ENCODE results near the gene SMIM15. TPM values are rescaled to one million over a fixed set of nuclear protein-coding genes. Genes with fewer than 3 reads are reported as not detected.

Gene SMIM15
- total RNA-seq, 1 experiment from 2014 or later, result 39.6 TPM

- H3K9me2 ChIP-seq (replicated peaks; ENCODE audit: insufficient read depth, low read length), result no peaks in the 10 kb centered on the region
- no peaks in the 10 kb centered on the region for H4K20me1 ChIP-seq (ENCODE audit: insufficient read depth, low read depth, low read length)
- H3K9ac ChIP-seq (ENCODE audit: low read length), result no peak overlapping the region
- no peaks in the 10 kb centered on the region for H3K9me3 ChIP-seq (ENCODE audit: low read length)
- no peak overlapping the region for H3K27ac ChIP-seq (ENCODE audit: low read length)
- H3K4me2 ChIP-seq (ENCODE audit: low read depth, low read length, poor library complexity, severe bottlenecking), result no peak overlapping the region
- no peak overlapping the region for H2AFZ ChIP-seq (ENCODE audit: low read length)
- H3K4me1 ChIP-seq (ENCODE audit: low read length), result no peaks in the 10 kb centered on the region
- no peak overlapping the region for H3K4me3 ChIP-seq (ENCODE audit: low read length)
- H3K36me3 ChIP-seq (ENCODE audit: insufficient read depth, low read length), result no peaks in the 10 kb centered on the region
- DNase-seq, result no peak
- H3K79me2 ChIP-seq (ENCODE audit: low read length), result 0 out of 2 replicates have a peak, but pooled peaks cover 4% of the 10 kb centered on the region
- no peaks in the 10 kb centered on the region for H3K27me3 ChIP-seq (ENCODE audit: low read length)
Observed at GRCh38 chr5:61132559-61132958, 29.7 kb downstream of the SMIM15 start.

GRCh38 chr5:61130289-61130688 is 32.0 kb downstream of the SMIM15 start:
- H2AFZ ChIP-seq (ENCODE audit: low read length), result no peak overlapping the region
- H3K9me3 ChIP-seq (ENCODE audit: low read length), result no peaks in the 10 kb centered on the region

GRCh38 chr5:61123145-61123544 is 39.1 kb downstream of the SMIM15 start:
- Histone ChIP-seq H2AFZ (ENCODE audit: low read length) (no peak overlapping the region), H3K36me3 (ENCODE audit: insufficient read depth, low read length) (no peaks in the 10 kb centered on the region), H4K20me1 (ENCODE audit: insufficient read depth, low read depth, low read length) (no peaks in the 10 kb centered on the region), H3K9me2 (replicated peaks; ENCODE audit: insufficient read depth, low read length) (no peaks in the 10 kb centered on the region), H3K79me2 (ENCODE audit: low read length) (peaks cover 12% of the 10 kb centered on the region; the same call in 1 of the 2 replicates), H3K4me1 (ENCODE audit: low read length) (no peaks in the 10 kb centered on the region), H3K9me3 (ENCODE audit: low read length) (no peaks in the 10 kb centered on the region), H3K4me3 (ENCODE audit: low read length) (no peak overlapping the region), H3K27ac (ENCODE audit: low read length) (no peak overlapping the region), H3K4me2 (ENCODE audit: low read depth, low read length, poor library complexity, severe bottlenecking) (no peak overlapping the region), H3K27me3 (ENCODE audit: low read length) (no peaks in the 10 kb centered on the region), H3K9ac (ENCODE audit: low read length) (no peak overlapping the region)
- DNase-seq, result no peak

More at GRCh38 chr5:61130289-61130688, 32.0 kb downstream of the SMIM15 start:
- Histone ChIP-seq H3K36me3 (ENCODE audit: insufficient read depth, low read length) (no peaks in the 10 kb centered on the region), H4K20me1 (ENCODE audit: insufficient read depth, low read depth, low read length) (no peaks in the 10 kb centered on the region), H3K4me1 (ENCODE audit: low read length) (no peaks in the 10 kb centered on the region), H3K9me2 (replicated peaks; ENCODE audit: insufficient read depth, low read length) (no peaks in the 10 kb centered on the region), H3K4me3 (ENCODE audit: low read length) (no peak overlapping the region), H3K27ac (ENCODE audit: low read length) (no peak overlapping the region), H3K9ac (ENCODE audit: low read length) (no peak overlapping the region), H3K79me2 (ENCODE audit: low read length) (no peaks in the 10 kb centered on the region), H3K4me2 (ENCODE audit: low read depth, low read length, poor library complexity, severe bottlenecking) (no peak overlapping the region), H3K27me3 (ENCODE audit: low read length) (no peaks in the 10 kb centered on the region)
- no peak for DNase-seq

- H2AFZ ChIP-seq (ENCODE audit: low read length), result no peak overlapping the region
- H3K9ac ChIP-seq (ENCODE audit: low read length), result no peak overlapping the region
- H3K36me3 ChIP-seq (ENCODE audit: insufficient read depth, low read length), result no peaks in the 10 kb centered on the region
- H3K79me2 ChIP-seq (ENCODE audit: low read length), result peaks cover 15% of the 10 kb centered on the region; the same call in 1 of the 2 replicates
- no peaks in the 10 kb centered on the region for H4K20me1 ChIP-seq (ENCODE audit: insufficient read depth, low read depth, low read length)
- H3K4me2 ChIP-seq (ENCODE audit: low read depth, low read length, poor library complexity, severe bottlenecking), result no peak overlapping the region
- no peak overlapping the region for H3K4me3 ChIP-seq (ENCODE audit: low read length)
- H3K27me3 ChIP-seq (ENCODE audit: low read length), result no peaks in the 10 kb centered on the region
- H3K27ac ChIP-seq (ENCODE audit: low read length), result no peak overlapping the region
- no peaks in the 10 kb centered on the region for H3K4me1 ChIP-seq (ENCODE audit: low read length)
- H3K9me3 ChIP-seq (ENCODE audit: low read length), result no peaks in the 10 kb centered on the region
- no peaks in the 10 kb centered on the region for H3K9me2 ChIP-seq (replicated peaks; ENCODE audit: insufficient read depth, low read length)
- no peak for DNase-seq
Observed at GRCh38 chr5:61120534-61120933, 41.7 kb downstream of the SMIM15 start.

GRCh38 chr5:61119066-61119465 is 43.2 kb downstream of the SMIM15 start:
- Histone ChIP-seq H3K79me2 (ENCODE audit: low read length) (peaks cover 15% of the 10 kb centered on the region; the same call in 1 of the 2 replicates), H3K27ac (ENCODE audit: low read length) (no peak overlapping the region), H2AFZ (ENCODE audit: low read length) (no peak overlapping the region), H3K9ac (ENCODE audit: low read length) (no peak overlapping the region), H3K9me2 (replicated peaks; ENCODE audit: insufficient read depth, low read length) (no peaks in the 10 kb centered on the region), H4K20me1 (ENCODE audit: insufficient read depth, low read depth, low read length) (no peaks in the 10 kb centered on the region), H3K4me3 (ENCODE audit: low read length) (no peak overlapping the region), H3K27me3 (ENCODE audit: low read length) (no peaks in the 10 kb centered on the region), H3K36me3 (ENCODE audit: insufficient read depth, low read length) (no peaks in the 10 kb centered on the region), H3K9me3 (ENCODE audit: low read length) (no peaks in the 10 kb centered on the region), H3K4me1 (ENCODE audit: low read length) (no peaks in the 10 kb centered on the region), H3K4me2 (ENCODE audit: low read depth, low read length, poor library complexity, severe bottlenecking) (no peak overlapping the region)
- DNase-seq, result no peak

- no peak for DNase-seq
- Histone ChIP-seq H3K79me2 (ENCODE audit: low read length) (peaks cover 11% of the 10 kb centered on the region), H3K9me2 (replicated peaks; ENCODE audit: insufficient read depth, low read length) (no peaks in the 10 kb centered on the region), H2AFZ (ENCODE audit: low read length) (no peak overlapping the region), H4K20me1 (ENCODE audit: insufficient read depth, low read depth, low read length) (no peaks in the 10 kb centered on the region), H3K4me3 (ENCODE audit: low read length) (no peak overlapping the region), H3K4me2 (ENCODE audit: low read depth, low read length, poor library complexity, severe bottlenecking) (no peak overlapping the region), H3K27me3 (ENCODE audit: low read length) (no peaks in the 10 kb centered on the region), H3K36me3 (ENCODE audit: insufficient read depth, low read length) (no peaks in the 10 kb centered on the region), H3K27ac (ENCODE audit: low read length) (no peak overlapping the region), H3K9me3 (ENCODE audit: low read length) (peaks cover 4% of the 10 kb centered on the region; the same call in 1 of the 2 replicates), H3K9ac (ENCODE audit: low read length) (no peak overlapping the region), H3K4me1 (ENCODE audit: low read length) (no peaks in the 10 kb centered on the region)
Observed at GRCh38 chr5:61115968-61116367, 46.3 kb downstream of the SMIM15 start.

GRCh38 chr5:61114441-61114840 is 47.8 kb downstream of the SMIM15 start:
- Histone ChIP-seq H3K4me2 (ENCODE audit: low read depth, low read length, poor library complexity, severe bottlenecking) (no peak overlapping the region), H3K9ac (ENCODE audit: low read length) (no peak overlapping the region), H4K20me1 (ENCODE audit: insufficient read depth, low read depth, low read length) (no peaks in the 10 kb centered on the region), H3K27ac (ENCODE audit: low read length) (no peak overlapping the region), H2AFZ (ENCODE audit: low read length) (no peak overlapping the region), H3K79me2 (ENCODE audit: low read length) (peaks cover 17% of the 10 kb centered on the region), H3K9me3 (ENCODE audit: low read length) (peaks cover 4% of the 10 kb centered on the region; the same call in 1 of the 2 replicates), H3K4me1 (ENCODE audit: low read length) (no peaks in the 10 kb centered on the region), H3K9me2 (replicated peaks; ENCODE audit: insufficient read depth, low read length) (no peaks in the 10 kb centered on the region), H3K36me3 (ENCODE audit: insufficient read depth, low read length) (no peaks in the 10 kb centered on the region), H3K27me3 (ENCODE audit: low read length) (no peaks in the 10 kb centered on the region), H3K4me3 (ENCODE audit: low read length) (no peak overlapping the region)
- DNase-seq, result no peak

All from Karpas-422 (cell line).